Endothelial cell of umbilical vein (primary cell): Measurements from ENCODE around the gene CES4A. TPM values are rescaled to one million over a fixed set of nuclear protein-coding genes. Genes with fewer than 3 reads are reported as not detected.

ENCODE experiments used
- BruUV-seq: library from RNA; stranded (reverse); fragments of 400-500 nt; replicated peaks from 2 replicates; lab custom pipeline; 2021; lab: Mats Ljungman, UMichigan
- CTCF ChIA-PET: fragments of 300-600, 350-600 bp; sonication (Branson Sonifier 250); formaldehyde crosslinking; loops from one replicate; lab custom pipeline; 2021; ENCODE audit warnings: antibody characterized with exemption, inconsistent platforms; lab: Charles Lee
- POLR2A ChIA-PET: fragments of 300-600, 350-600 bp; sonication (Branson Sonifier 250); formaldehyde crosslinking; loops from one replicate; lab custom pipeline; 2021; ENCODE audit warnings: antibody characterized with exemption, inconsistent platforms; lab: Charles Lee
- DNase-seq: peaks from one replicate; pipeline ENCODE4 v3.0.0-alpha.2; 2011; ENCODE audit warnings: low read depth, low spot score
- FAIRE-seq: peaks from 2 replicates; lab custom pipeline; 2011; peaks lifted over from hg19 to GRCh38; lab: Jason Lieb, UNC
- H2AFZ ChIP-seq: 2 replicates; pipeline ENCODE4 v1.6.0; 2012; ENCODE audit warnings: low read depth, low read length, control low read depth, inconsistent platforms
- H3K27ac ChIP-seq: 2 replicates; pipeline ENCODE4 v1.5.1; 2011; ENCODE audit warnings: low read depth, mild to moderate bottlenecking, control low read depth, low read length, moderate library complexity; ENCODE audit not compliant: insufficient read depth
- H3K27me3 ChIP-seq, 2 experiments: 2 replicates each; pipeline versions ENCODE4 v1.6.0 to v1.6.1; 2011; ENCODE audit warnings: low read length in 2 of 2, mixed read lengths in 1 of 2; ENCODE audit not compliant: control insufficient read depth in 2 of 2, insufficient read depth in 2 of 2
- H3K36me3 ChIP-seq, 2 experiments: 2 replicates in 1 of 2; 3 replicates in 1 of 2; pipeline ENCODE4 v1.5.1; 2011; ENCODE audit warnings: low read length in 2 of 2, mild to moderate bottlenecking in 1 of 2, moderate library complexity in 1 of 2; ENCODE audit not compliant: control insufficient read depth in 2 of 2, insufficient read depth in 2 of 2; ENCODE audit errors: extremely low read depth in 1 of 2
- H3K4me1 ChIP-seq: 3 replicates; pipeline ENCODE4 v1.5.1; 2011; ENCODE audit warnings: mild to moderate bottlenecking, low read length; ENCODE audit not compliant: control insufficient read depth, insufficient read depth; ENCODE audit errors: extremely low read depth
- H3K4me2 ChIP-seq: 2 replicates; pipeline ENCODE4 v1.6.1; 2011; ENCODE audit warnings: low read length, control low read depth, mixed read lengths; ENCODE audit not compliant: insufficient read depth
- H3K4me3 ChIP-seq, 3 experiments: fragments of 200-600 bp in 1 of 3; sonication (generic), shearing (Covaris generic) in 1 of 3; replicated peaks in 1 of 3; 2 replicates each; pipeline ENCODE4 v1.5.1; 2011 to 2016; ENCODE audit warnings: control low read depth in 3 of 3, low read length in 3 of 3, mild to moderate bottlenecking in 2 of 3, inconsistent platforms in 1 of 3, low read depth in 1 of 3, moderate library complexity in 1 of 3; ENCODE audit not compliant: insufficient read depth in 1 of 3
- H3K79me2 ChIP-seq: 2 replicates; pipeline ENCODE4 v1.6.0; 2012; ENCODE audit warnings: low read length, inconsistent platforms; ENCODE audit not compliant: control insufficient read depth, insufficient read depth
- H3K9ac ChIP-seq: replicated peaks from 2 replicates; pipeline ENCODE3; 2011; ENCODE audit warnings: low read length, control low read depth; ENCODE audit not compliant: insufficient read depth; ENCODE audit errors: extremely low read depth
- H3K9me1 ChIP-seq: replicated peaks from 3 replicates; pipeline ENCODE4 v1.6.0; 2011; ENCODE audit warnings: mild to moderate bottlenecking, low read length; ENCODE audit not compliant: control insufficient read depth, insufficient read depth; ENCODE audit errors: extremely low read depth
- H3K9me3 ChIP-seq: replicated peaks from 2 replicates; pipeline ENCODE4 v1.5.1; 2012; ENCODE audit warnings: low read length, inconsistent platforms; ENCODE audit not compliant: control insufficient read depth, insufficient read depth
- H4K20me1 ChIP-seq: replicated peaks from 2 replicates; pipeline ENCODE3; 2011; ENCODE audit warnings: mild to moderate bottlenecking, low read length; ENCODE audit not compliant: control insufficient read depth, insufficient read depth; ENCODE audit errors: extremely low read depth
- CTCF ChIP-seq, 2 donors: IDR thresholded peaks; 1 replicate in 1 of 2; 2 replicates in 1 of 2; pipeline ENCODE4 v1.5.1; 2011; ENCODE audit warnings: low read length in 2 of 2, mild to moderate bottlenecking in 2 of 2, moderate library complexity in 2 of 2, control low read depth in 1 of 2, inconsistent platforms in 1 of 2, low read depth in 1 of 2; ENCODE audit not compliant: insufficient read depth in 1 of 2; ENCODE audit errors: extremely low read depth in 1 of 2
- EZH2 ChIP-seq: IDR thresholded peaks from 2 replicates; pipeline ENCODE4 v1.6.1; 2012; ENCODE audit warnings: borderline replicate concordance, low read depth, mild to moderate bottlenecking, moderate library complexity, low read length, inconsistent platforms; ENCODE audit not compliant: severe bottlenecking
- FOS ChIP-seq: IDR thresholded peaks from 2 replicates; pipeline ENCODE4 v1.6.1; 2011; ENCODE audit warnings: mild to moderate bottlenecking, low read length, moderate library complexity, borderline replicate concordance; ENCODE audit not compliant: insufficient read depth
- GATA2 ChIP-seq: IDR thresholded peaks from 2 replicates; pipeline ENCODE4 v1.7.0; 2011; ENCODE audit warnings: low read depth, mild to moderate bottlenecking, moderate library complexity, mixed read lengths, low read length; ENCODE audit not compliant: insufficient read length, insufficient read depth
- JUN ChIP-seq: IDR thresholded peaks from 2 replicates; pipeline ENCODE4 v1.6.1; 2011; ENCODE audit warnings: borderline replicate concordance, low read depth; ENCODE audit not compliant: insufficient read length, insufficient read depth
- MAX ChIP-seq: IDR thresholded peaks from 2 replicates; pipeline ENCODE4 v1.6.1; 2011; ENCODE audit not compliant: insufficient read depth, insufficient read length
- MYC ChIP-seq: IDR thresholded peaks from one replicate; pipeline ENCODE4 v1.6.1; 2011; ENCODE audit warnings: mild to moderate bottlenecking, low read depth, low read length
- POLR2A ChIP-seq: IDR thresholded peaks from 2 replicates; pipeline ENCODE4 v1.6.1; 2012; ENCODE audit warnings: low read depth, mild to moderate bottlenecking, control low read depth, low read length
- POLR2AphosphoS5 ChIP-seq: IDR thresholded peaks from 2 replicates; pipeline ENCODE4 v1.6.1; 2012; ENCODE audit warnings: low read depth, mild to moderate bottlenecking, control low read depth, low read length, moderate library complexity; ENCODE audit not compliant: insufficient read depth
- dilution Hi-C: fragments of 300-500 bp; cut with MboI; formaldehyde crosslinking; loops from one replicate; pipeline ENCODE4 v1.15.0; 2019; ENCODE audit warnings: low sequenced_read_pairs; ENCODE audit not compliant: extremely low pct_ligation_motif_present
- intact Hi-C: fragments of 100-400 bp; cut with micrococcal nuclease; formaldehyde crosslinking; loops from one replicate; pipeline ENCODE4 v1.10.0; 2022
- polyA plus RNA-seq, 4 experiments: library from polyadenylated mRNA; depleted of rRNA in 3 of 4; stranded (reverse) in 3 of 4; unstranded in 1 of 4; fragments of >200 nt; gene quantifications; 2 replicates each; pipeline versions ENCODE4 v1.2.1 to v1.2.3, GENCODE V29; 2011 to 2012; ENCODE audit warnings: missing spikeins in 1 of 4
- total RNA-seq: library from RNA; stranded (reverse); gene quantifications from 2 replicates; pipeline ENCODE4 v1.2.3, GENCODE V29; 2021

The CES4A gene
- total and polyA plus RNA-seq, 2 donors (not counting 3 experiments of a cell fraction or from before 2014, with no cell fraction given): 5.4 to 13.3 TPM

- POLR2A ChIA-PET: no interaction called here
- Histone ChIP-seq H3K36me3 (no peaks in the 10 kb centered on the region), H3K27ac (no peak overlapping the region), H3K9me1 (no peaks in the 10 kb centered on the region), H3K79me2 (no peaks in the 10 kb centered on the region), H2AFZ (no peak overlapping the region), H4K20me1 (no peaks in the 10 kb centered on the region), H3K4me2 (no peak overlapping the region), H3K4me1 (no peaks in the 10 kb centered on the region), H3K4me3 (no peak overlapping the region), H3K9ac (no peak overlapping the region), H3K27me3 (no peaks in the 10 kb centered on the region), H3K9me3 (no peaks in the 10 kb centered on the region)
- DNase-seq (no peak), FAIRE-seq (no peak)
- intact Hi-C loops: no loop called here
- TF ChIP-seq EZH2 (no peak), MYC (no peak), GATA2 (no peak), CTCF (IDR thresholded peaks at IDR 0.05; ENCODE audit: extremely low read depth in 1 of 2, insufficient read depth in 1 of 2, low read depth in 1 of 2, low read length in 2 of 2) (no peak), MAX (no peak), JUN (no peak), POLR2A (no peak), POLR2AphosphoS5 (no peak), FOS (no peak)
- dilution Hi-C loops: no loop called here
- CTCF ChIA-PET: interaction anchor here (1.6 to 2.1 kb wide), 2 partner anchors 9 to 146 kb away, joined by 4 to 8 read pairs; no protein-coding TSS in a partner anchor
- no TSS peak for BruUV-seq
Observed at GRCh38 chr16:67009158-67009557, 20.8 kb downstream of the CES4A start.
